GM23338 (cell line): ENCODE results near the gene EZR. TPM values are rescaled to one million over a fixed set of nuclear protein-coding genes. Genes with fewer than 3 reads are reported as not detected.

ENCODE experiments used
- ATAC-seq: fragments of 200-7000 bp; cut with Tn5 transposase; 3 replicates; pipeline ENCODE4 v1.9.1; 2020
- DNase-seq: peaks from one replicate; pipeline ENCODE4 v3.0.0-alpha.2; 2015; ENCODE audit warnings: low spot score
- H2AFZ ChIP-seq: fragments of 200-600 bp; sonication (generic); 2 replicates; pipeline ENCODE4 v1.8.0; 2016; ENCODE audit warnings: antibody characterized with exemption, mild to moderate bottlenecking, moderate library complexity
- H3F3A ChIP-seq: fragments of 200-600 bp; sonication (generic); replicated peaks from 2 replicates; pipeline ENCODE4 v1.8.0; 2017; ENCODE audit warnings: antibody characterized with exemption, mixed run types, low read depth
- H3K27ac ChIP-seq: fragments of 200-600 bp; sonication (generic); 2 replicates; pipeline ENCODE4 v1.6.1; 2016; ENCODE audit warnings: low read depth
- H3K27me3 ChIP-seq: fragments of 200-600 bp; sonication (generic); 2 replicates; pipeline ENCODE4 v1.8.0; 2016; ENCODE audit warnings: mild to moderate bottlenecking, mixed run types, moderate library complexity; ENCODE audit not compliant: insufficient read depth
- H3K36me3 ChIP-seq: fragments of 200-600 bp; sonication (generic); 2 replicates; pipeline ENCODE4 v1.8.0; 2016; ENCODE audit warnings: mild to moderate bottlenecking; ENCODE audit not compliant: insufficient read depth
- H3K4me1 ChIP-seq: fragments of 200-600 bp; sonication (generic); 2 replicates; pipeline ENCODE4 v1.8.0; 2016; ENCODE audit warnings: mild to moderate bottlenecking, moderate library complexity; ENCODE audit not compliant: insufficient read depth
- H3K4me2 ChIP-seq: fragments of 200-600 bp; sonication (generic); 2 replicates; pipeline ENCODE4 v1.7.1; 2017; ENCODE audit warnings: mixed run types
- H3K4me3 ChIP-seq: fragments of 200-600 bp; sonication (generic); 2 replicates; pipeline ENCODE4 v1.6.1; 2016; ENCODE audit warnings: mixed run types
- H3K79me2 ChIP-seq: fragments of 200-600 bp; sonication (generic); replicated peaks from 2 replicates; pipeline ENCODE4 v1.8.0; 2017; ENCODE audit warnings: mild to moderate bottlenecking; ENCODE audit not compliant: insufficient read depth
- H3K9me2 ChIP-seq: fragments of 200-600 bp; sonication (generic); 2 replicates; pipeline ENCODE4 v1.8.0; 2017; ENCODE audit not compliant: insufficient read depth
- H4K20me1 ChIP-seq: fragments of 200-600 bp; sonication (generic); replicated peaks from 2 replicates; pipeline ENCODE4 v1.8.0; 2017; ENCODE audit warnings: mild to moderate bottlenecking; ENCODE audit not compliant: insufficient read depth
- H3K27ac Mint-ChIP-seq: 2 replicates; pipeline ENCODE4 v1.8.0; 2020; ENCODE audit warnings: inconsistent platforms, mild to moderate bottlenecking, moderate library complexity, mixed read lengths
- H3K27me3 Mint-ChIP-seq: 3 replicates; pipeline ENCODE4 v1.8.0; 2022; ENCODE audit warnings: low read depth, mild to moderate bottlenecking, moderate library complexity, mixed read lengths, inconsistent platforms; ENCODE audit not compliant: insufficient read depth, poor library complexity
- H3K36me3 Mint-ChIP-seq: 3 replicates; pipeline ENCODE4 v1.8.0; 2021; ENCODE audit warnings: low read depth, mild to moderate bottlenecking, inconsistent platforms, moderate library complexity, mixed read lengths
- H3K4me1 Mint-ChIP-seq: 3 replicates; pipeline ENCODE4 v1.8.0; 2020; ENCODE audit warnings: mild to moderate bottlenecking, inconsistent platforms, mixed read lengths
- H3K4me3 Mint-ChIP-seq: 3 replicates; pipeline ENCODE4 v1.8.0; 2021; ENCODE audit warnings: moderate library complexity, mild to moderate bottlenecking, inconsistent platforms, mixed read lengths
- H3K9me3 Mint-ChIP-seq: 3 replicates; pipeline ENCODE4 v1.8.0; 2020; ENCODE audit warnings: moderate library complexity, mild to moderate bottlenecking, inconsistent platforms, mixed read lengths
- CREB1 ChIP-seq: fragments of 250-450 bp; sonication (Bioruptor Pico); IDR thresholded peaks from 2 replicates; pipeline ENCODE4 v1.5.0; 2020; ENCODE audit warnings: low read depth, mild to moderate bottlenecking, moderate library complexity
- EZH2 ChIP-seq: fragments of 200-600 bp; sonication (generic); IDR thresholded peaks from one replicate; pipeline ENCODE4 v1.8.0; 2017; ENCODE audit warnings: antibody characterized with exemption, mild to moderate bottlenecking, low read depth; ENCODE audit not compliant: unreplicated experiment
- EZH2phosphoT487 ChIP-seq: fragments of 200-600 bp; sonication (generic); IDR thresholded peaks from one replicate; pipeline ENCODE4 v1.8.1; 2018; ENCODE audit warnings: antibody characterized with exemption; ENCODE audit not compliant: unreplicated experiment
- JUNB ChIP-seq: IDR thresholded peaks from one replicate; pipeline ENCODE4 v1.6.1; 2016; ENCODE audit warnings: antibody characterized with exemption; ENCODE audit not compliant: unreplicated experiment
- NANOG ChIP-seq: IDR thresholded peaks from 2 replicates; pipeline ENCODE4 v1.6.1; 2016; ENCODE audit warnings: antibody characterized with exemption, borderline replicate concordance
- POLR2AphosphoS5 ChIP-seq: IDR thresholded peaks from 2 replicates; pipeline ENCODE4 v1.6.1; 2016; ENCODE audit warnings: antibody characterized with exemption, low read depth
- STAT1 ChIP-seq: IDR thresholded peaks from one replicate; pipeline ENCODE4 v1.6.1; 2016; ENCODE audit warnings: antibody characterized with exemption; ENCODE audit not compliant: unreplicated experiment
- ZNF114 ChIP-seq: fragments of 250-450 bp; sonication (Bioruptor Pico); IDR thresholded peaks from 2 replicates; pipeline ENCODE4 v1.5.0; 2020; ENCODE audit warnings: mild to moderate bottlenecking, moderate library complexity
- ZNF331 ChIP-seq: fragments of 250-450 bp; sonication (Bioruptor Pico); IDR thresholded peaks from 2 replicates; pipeline ENCODE4 v1.5.0; 2020; ENCODE audit warnings: low read depth, mild to moderate bottlenecking, moderate library complexity
- ZNF462 ChIP-seq: fragments of 250-450 bp; sonication (Bioruptor Pico); IDR thresholded peaks from 2 replicates; pipeline ENCODE4 v1.5.0; 2020; ENCODE audit warnings: mild to moderate bottlenecking, moderate library complexity
- polyA plus RNA-seq: library from polyadenylated mRNA; unstranded; fragments of >200 nt; fragmentation: Nextera tagmentation; extraction: Ambion mirVana; gene quantifications from 2 replicates; pipeline ENCODE4 v1.2.1, GENCODE V29; 2016
- total RNA-seq: library from RNA; depleted of rRNA; stranded (reverse); fragments of >200 nt; shearing (Covaris generic); gene quantifications from 2 replicates; pipeline ENCODE4 v1.2.3, GENCODE V29; 2014
- TF ChIP-seq, protein P1 (sequence below), 2 experiments: fragments of 200-600 bp in 1 of 2; sonication (generic) in 1 of 2; conservative IDR thresholded peaks; 2 replicates each; pipeline versions ENCODE4 v1.5.1 to v1.6.1; 2016 to 2017; ENCODE audit warnings: antibody characterized with exemption in 2 of 2, low read depth in 2 of 2, mild to moderate bottlenecking in 2 of 2, moderate library complexity in 1 of 2
- TF ChIP-seq, protein P2 (sequence below): IDR thresholded peaks from one replicate; pipeline ENCODE4 v1.6.1; 2018; ENCODE audit warnings: antibody characterized with exemption; ENCODE audit not compliant: unreplicated experiment
- TF ChIP-seq, protein P3 (sequence below): IDR thresholded peaks from 2 replicates; pipeline ENCODE4 v1.6.1; 2016; ENCODE audit warnings: antibody characterized with exemption

EZR gene
- total and polyA plus RNA-seq, 2 experiments from 2014 or later = 199 to 208 TPM

DNA sequence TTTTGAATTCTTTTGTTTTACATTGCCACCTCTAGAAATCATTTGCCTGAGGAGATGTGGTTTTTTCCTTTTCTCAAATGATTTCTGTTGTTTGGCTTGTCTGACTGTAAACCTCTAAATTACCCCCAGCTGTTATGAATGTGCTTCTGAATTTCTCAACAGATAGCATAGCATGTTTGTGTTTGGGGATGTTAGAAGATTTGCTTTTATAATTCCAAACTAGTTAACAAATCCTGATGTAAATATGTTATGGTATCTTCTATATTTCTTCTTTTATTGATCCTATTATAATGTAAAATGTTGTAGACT is 31.6 kb upstream of the EZR start:
- H3K36me3 Mint-ChIP-seq = no peaks in the 10 kb centered on the region
- no peak overlapping the region for H2AFZ ChIP-seq
- H3K27ac Mint-ChIP-seq = no peak overlapping the region

More for the DNA sequence above, 31.6 kb upstream of the EZR start:
- no peaks in the 10 kb centered on the region for H3K27me3 ChIP-seq
- no peaks in the 10 kb centered on the region for H3K9me2 ChIP-seq
- no peaks in the 10 kb centered on the region for H4K20me1 ChIP-seq
- H3K4me2 ChIP-seq = no peak overlapping the region
- H3K27ac ChIP-seq = no peak overlapping the region
- DNase-seq = no peak
- TF ChIP-seq ZNF331 = no peak
- TF ChIP-seq, protein P1, sequence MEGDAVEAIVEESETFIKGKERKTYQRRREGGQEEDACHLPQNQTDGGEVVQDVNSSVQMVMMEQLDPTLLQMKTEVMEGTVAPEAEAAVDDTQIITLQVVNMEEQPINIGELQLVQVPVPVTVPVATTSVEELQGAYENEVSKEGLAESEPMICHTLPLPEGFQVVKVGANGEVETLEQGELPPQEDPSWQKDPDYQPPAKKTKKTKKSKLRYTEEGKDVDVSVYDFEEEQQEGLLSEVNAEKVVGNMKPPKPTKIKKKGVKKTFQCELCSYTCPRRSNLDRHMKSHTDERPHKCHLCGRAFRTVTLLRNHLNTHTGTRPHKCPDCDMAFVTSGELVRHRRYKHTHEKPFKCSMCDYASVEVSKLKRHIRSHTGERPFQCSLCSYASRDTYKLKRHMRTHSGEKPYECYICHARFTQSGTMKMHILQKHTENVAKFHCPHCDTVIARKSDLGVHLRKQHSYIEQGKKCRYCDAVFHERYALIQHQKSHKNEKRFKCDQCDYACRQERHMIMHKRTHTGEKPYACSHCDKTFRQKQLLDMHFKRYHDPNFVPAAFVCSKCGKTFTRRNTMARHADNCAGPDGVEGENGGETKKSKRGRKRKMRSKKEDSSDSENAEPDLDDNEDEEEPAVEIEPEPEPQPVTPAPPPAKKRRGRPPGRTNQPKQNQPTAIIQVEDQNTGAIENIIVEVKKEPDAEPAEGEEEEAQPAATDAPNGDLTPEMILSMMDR (conservative IDR thresholded peaks at IDR 0.05; ENCODE audit: low read depth in 2 of 2) = no peak
- no peak for TF ChIP-seq STAT1
- TF ChIP-seq ZNF462 (CRISPR knock-in tag) = no peak
- TF ChIP-seq ZNF114 (CRISPR knock-in tag) = no peak
- TF ChIP-seq POLR2AphosphoS5 = no peak
- TF ChIP-seq EZH2 = no peak
- no peak for TF ChIP-seq JUNB
- no peak for TF ChIP-seq EZH2phosphoT487
- no peak for TF ChIP-seq CREB1 (CRISPR knock-in tag)
- TF ChIP-seq, protein P2, sequence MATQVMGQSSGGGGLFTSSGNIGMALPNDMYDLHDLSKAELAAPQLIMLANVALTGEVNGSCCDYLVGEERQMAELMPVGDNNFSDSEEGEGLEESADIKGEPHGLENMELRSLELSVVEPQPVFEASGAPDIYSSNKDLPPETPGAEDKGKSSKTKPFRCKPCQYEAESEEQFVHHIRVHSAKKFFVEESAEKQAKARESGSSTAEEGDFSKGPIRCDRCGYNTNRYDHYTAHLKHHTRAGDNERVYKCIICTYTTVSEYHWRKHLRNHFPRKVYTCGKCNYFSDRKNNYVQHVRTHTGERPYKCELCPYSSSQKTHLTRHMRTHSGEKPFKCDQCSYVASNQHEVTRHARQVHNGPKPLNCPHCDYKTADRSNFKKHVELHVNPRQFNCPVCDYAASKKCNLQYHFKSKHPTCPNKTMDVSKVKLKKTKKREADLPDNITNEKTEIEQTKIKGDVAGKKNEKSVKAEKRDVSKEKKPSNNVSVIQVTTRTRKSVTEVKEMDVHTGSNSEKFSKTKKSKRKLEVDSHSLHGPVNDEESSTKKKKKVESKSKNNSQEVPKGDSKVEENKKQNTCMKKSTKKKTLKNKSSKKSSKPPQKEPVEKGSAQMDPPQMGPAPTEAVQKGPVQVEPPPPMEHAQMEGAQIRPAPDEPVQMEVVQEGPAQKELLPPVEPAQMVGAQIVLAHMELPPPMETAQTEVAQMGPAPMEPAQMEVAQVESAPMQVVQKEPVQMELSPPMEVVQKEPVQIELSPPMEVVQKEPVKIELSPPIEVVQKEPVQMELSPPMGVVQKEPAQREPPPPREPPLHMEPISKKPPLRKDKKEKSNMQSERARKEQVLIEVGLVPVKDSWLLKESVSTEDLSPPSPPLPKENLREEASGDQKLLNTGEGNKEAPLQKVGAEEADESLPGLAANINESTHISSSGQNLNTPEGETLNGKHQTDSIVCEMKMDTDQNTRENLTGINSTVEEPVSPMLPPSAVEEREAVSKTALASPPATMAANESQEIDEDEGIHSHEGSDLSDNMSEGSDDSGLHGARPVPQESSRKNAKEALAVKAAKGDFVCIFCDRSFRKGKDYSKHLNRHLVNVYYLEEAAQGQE = no peak
- TF ChIP-seq, protein P3, sequence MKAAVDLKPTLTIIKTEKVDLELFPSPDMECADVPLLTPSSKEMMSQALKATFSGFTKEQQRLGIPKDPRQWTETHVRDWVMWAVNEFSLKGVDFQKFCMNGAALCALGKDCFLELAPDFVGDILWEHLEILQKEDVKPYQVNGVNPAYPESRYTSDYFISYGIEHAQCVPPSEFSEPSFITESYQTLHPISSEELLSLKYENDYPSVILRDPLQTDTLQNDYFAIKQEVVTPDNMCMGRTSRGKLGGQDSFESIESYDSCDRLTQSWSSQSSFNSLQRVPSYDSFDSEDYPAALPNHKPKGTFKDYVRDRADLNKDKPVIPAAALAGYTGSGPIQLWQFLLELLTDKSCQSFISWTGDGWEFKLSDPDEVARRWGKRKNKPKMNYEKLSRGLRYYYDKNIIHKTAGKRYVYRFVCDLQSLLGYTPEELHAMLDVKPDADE = no peak
- TF ChIP-seq NANOG = no peak
- H3K27me3 Mint-ChIP-seq = peaks cover 10% of the 10 kb centered on the region
- H3F3A ChIP-seq = peaks cover 14% of the 10 kb centered on the region
- peaks cover 37% of the 10 kb centered on the region for H3K4me1 ChIP-seq
- no peak overlapping the region for H3K4me3 ChIP-seq
- no peak overlapping the region for H3K4me3 Mint-ChIP-seq
- ATAC-seq = no peak
- peaks cover 17% of the 10 kb centered on the region for H3K4me1 Mint-ChIP-seq
- no peaks in the 10 kb centered on the region; the same call in 2 of the 3 replicates for H3K9me3 Mint-ChIP-seq
- H3K36me3 ChIP-seq = no peaks in the 10 kb centered on the region
- no peaks in the 10 kb centered on the region for H3K79me2 ChIP-seq
